ENCODE results near the gene EIF4EBP2.

Gene EIF4EBP2

DNA sequence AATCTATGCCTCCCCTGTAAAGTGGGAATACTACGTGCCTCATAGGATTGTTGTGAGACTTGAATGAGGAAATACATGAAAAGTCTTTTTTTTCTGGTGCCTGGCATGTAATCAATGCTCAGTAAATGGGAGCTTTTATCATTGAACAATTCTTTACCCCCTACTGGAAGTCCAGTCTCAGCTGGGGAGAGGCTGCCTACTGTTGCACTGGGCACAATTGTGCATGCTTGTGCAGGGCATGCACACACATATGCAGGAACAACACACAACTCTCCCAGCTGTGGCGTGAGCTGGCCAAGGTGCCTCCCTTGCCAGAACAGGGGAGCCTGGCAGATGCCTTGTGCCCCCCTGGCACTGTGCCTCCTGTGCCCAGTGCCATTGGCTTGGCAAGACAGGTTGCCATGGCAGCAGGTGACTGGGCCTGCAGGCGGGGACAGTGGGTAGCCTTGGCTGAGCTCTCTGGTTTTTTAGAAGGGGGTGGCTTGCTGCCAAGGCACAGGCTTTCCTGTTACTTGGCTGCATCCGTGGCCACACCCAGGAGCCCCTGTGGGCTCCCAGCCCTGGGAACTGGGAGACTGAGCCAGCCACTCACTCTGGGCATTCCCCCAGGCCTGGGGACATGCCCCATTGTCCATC lies 58.5 kb downstream of the EIF4EBP2 start:
- peak; percentile 68 for DNase-seq

DNA sequence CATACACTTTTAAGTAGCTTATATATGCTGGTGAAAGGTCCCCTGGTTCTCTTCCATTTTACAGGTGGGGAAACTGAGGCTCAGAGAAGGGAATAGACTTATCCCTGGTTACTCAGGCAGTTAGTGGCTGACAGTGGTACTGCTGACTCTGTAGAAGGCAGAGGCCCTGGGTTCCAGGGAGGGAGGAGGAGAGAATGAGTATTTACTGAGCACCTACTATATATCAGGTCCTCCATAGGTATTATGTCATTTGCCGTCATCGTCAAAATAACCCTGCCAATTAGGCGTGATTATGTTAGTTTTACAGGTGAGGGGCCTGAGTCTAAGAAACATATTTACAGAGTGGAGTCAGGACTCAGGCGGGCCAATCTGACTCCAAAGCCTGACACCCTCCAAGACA lies 61.3 kb downstream of the EIF4EBP2 start:
- no peak for DNase-seq

DNA sequence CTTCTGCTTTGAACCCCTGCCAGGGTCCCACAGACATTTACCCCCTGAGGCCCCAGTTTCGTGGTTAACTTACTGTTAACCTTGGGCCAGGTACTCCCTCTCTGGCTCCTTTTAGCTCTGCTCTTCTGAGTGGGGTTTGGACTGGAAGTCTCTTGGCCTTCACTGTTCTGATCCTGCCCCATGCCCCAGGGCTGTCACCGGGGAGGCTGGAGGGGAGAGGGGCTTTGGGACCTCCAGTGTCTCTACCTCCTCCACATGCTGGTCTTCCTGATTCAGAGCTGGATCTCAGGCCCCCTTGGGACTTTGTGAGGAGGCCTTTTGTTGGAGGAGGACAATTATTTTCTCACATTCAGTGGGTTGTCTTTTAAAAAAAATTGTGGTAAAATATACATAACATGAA lies 61.9 kb downstream of the EIF4EBP2 start:
- no peak for DNase-seq

DNA sequence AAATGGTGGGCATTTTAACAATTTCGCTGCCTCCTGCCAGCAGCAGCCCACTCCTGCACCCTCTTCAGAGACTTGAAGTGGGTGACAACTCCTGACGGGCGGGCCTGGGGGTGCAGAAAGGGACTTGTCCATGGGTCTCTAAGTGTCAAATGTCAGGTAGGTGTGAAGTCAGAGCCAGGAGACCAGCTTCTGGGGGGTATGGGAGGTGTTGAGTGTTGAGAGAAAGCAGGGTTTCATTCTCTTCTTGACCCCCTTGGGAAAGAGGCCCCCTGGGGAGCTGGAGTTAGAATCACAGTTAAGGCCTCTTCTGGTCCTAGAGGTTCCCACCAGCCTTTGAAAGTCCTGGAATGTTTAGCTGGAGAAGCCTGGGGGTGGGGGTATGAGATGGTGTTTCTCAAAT lies 63.0 kb downstream of the EIF4EBP2 start:
- no peak for DNase-seq

DNA sequence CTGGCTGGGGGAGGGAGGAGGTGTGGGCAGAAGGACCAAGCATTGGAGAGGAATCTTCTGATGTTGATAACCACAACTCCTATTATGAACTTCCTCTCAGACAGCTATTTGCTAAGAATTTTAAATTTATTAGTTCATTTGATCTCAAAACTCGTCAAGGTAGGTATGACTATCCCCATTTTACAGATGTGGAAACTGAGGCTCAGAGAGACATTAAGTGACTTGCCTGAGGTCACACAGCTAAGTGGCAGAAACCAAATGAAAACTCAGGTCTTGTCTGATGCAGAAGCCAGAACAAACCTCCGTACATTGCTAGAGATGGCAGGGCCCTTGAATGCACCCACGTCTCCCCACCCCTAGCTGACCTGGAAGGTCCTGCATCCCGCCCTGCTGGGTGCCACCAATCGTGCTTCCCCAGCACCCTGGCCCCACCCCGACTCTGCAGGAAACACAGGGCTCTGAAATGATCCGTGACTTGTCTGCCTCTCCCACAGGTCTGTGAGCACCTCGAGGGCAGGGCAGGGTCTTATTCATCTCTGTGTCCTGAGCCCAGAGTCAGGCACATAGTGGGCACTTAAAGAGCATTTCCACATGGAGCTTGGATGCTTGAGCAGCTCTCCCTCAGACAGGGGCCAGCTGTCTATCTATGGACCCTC lies 69.0 kb downstream of the EIF4EBP2 start:
- no peak for DNase-seq

DNA sequence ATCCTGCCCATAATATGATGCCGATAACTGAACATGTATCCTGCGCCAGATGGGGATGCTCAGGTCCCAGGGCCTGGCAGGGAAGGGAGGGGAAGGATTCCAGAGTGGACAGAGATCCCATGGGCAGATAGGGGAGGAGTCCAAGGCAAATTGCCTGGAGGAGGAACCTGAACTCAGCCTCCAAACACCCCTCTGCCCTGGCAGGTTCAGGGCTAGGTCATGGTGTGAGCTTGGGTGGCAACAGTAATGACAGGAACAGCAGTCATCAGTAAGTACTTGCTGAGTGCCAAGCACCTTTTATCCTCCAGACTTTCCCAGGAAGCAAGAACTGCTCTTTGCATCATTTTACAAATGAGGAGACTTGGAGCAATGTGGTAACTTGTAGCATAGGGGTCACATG lies 70.8 kb downstream of the EIF4EBP2 start:
- DNase-seq, result no peak

DNA sequence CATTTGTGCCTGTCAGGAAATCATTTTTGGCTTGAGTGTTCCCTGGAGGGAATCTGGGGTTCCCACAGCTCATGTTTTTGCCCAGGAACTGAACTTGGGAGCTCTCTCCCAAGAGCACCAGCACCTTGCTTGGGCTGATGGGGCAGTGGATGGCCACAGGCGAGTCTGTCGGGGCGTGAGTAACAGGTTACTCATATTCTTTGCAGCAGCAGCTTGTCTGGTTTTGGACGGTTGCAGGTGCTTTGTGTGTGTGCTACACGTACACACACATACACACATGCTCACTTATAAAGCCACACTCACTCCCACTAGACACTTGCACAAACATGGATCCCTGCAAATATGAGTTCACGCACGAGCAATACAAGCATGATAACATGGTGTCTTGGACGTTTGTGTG lies 71.7 kb downstream of the EIF4EBP2 start:
- DNase-seq, result no peak

DNA sequence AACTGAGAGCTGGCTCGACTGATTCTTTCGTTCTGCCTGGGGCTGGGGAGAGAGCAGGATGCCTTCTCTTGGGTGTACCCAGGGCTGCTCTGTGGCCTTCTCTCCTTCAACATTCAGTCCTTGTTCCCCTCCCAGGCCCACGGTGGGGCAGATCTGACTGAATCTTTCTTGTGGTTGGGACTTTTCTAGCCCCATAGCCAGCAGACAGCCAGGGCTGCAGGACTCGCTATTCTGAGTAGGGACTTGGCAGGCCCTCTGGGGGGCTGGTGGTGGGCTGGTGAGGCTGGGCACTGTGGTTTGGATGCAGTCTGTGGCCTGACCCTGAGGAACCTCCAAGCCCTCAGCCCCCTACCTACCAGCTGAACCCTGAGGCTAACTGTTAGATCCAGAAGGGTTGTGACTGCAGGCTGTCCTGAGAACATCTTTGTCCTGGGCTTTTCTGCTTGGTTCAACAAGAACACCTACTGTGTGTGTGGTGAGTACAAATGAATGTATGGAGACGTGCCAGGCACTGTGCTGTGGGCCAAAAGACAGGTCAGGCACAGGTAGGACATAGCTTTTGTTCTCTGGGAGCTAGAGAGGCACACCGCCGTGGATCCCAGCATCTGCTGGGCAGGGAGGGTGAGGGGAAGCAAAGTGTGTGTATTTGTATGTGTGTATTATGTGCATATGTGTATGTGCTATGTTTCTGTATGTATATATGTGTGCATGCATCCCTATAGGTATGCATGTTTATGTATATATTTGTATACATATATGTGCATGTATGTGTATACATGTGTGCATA lies 72.5 kb downstream of the EIF4EBP2 start:
- DNase-seq, result no peak

DNA sequence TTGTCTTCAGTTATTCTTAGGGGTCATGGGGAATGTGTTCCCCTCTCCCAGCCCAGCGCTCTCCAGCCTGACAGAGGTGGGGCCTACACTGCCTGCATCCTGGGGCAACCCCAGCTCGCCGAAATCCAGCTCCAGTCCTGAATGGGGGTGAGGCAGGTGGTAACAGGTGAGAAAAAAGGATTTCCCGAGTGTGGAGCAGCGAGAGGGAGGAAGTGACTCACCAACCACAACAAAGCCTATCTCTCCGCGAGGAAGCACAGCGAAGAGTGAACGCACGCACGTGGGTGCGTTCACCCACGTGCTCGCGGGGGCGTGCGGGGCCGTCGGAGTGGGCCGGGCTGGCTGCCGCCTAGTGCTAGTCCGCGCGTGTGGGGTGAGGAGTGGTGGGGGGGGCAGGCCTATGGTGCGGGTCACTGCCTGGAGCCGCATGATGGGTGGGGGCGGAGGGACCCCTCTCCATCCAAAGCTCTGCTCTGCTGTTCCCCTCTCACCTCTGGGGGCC lies 73.8 kb downstream of the EIF4EBP2 start:
- DNase-seq, result no peak

Data from DMS79 (cell line).